ENCODE results near the gene L3MBTL4.
A peak's percentile ranks its signal among the peaks of the same experiment; 100 is the strongest.

L3MBTL4 gene

GRCh38 chr18:5979971-5980457 is 434.7 kb downstream of the L3MBTL4 start:
- no peak for DNase-seq

- no peak for DNase-seq
Measured at GRCh38 chr18:5979176-5979888, 435.4 kb downstream of the L3MBTL4 start.

GRCh38 chr18:5977022-5977421 is 437.7 kb downstream of the L3MBTL4 start:
- DNase-seq: no peak

- peak in 1 of 2 experiments; percentile 1 for DNase-seq
Measured at GRCh38 chr18:5975111-5976002, 439.4 kb downstream of the L3MBTL4 start.

GRCh38 chr18:5974696-5975095 is 440.0 kb downstream of the L3MBTL4 start:
- no peak for DNase-seq

- no peak for DNase-seq
Measured at GRCh38 chr18:5973099-5973498, 441.6 kb downstream of the L3MBTL4 start.

GRCh38 chr18:5972298-5972697 is 442.4 kb downstream of the L3MBTL4 start:
- no peak for DNase-seq

GRCh38 chr18:5969989-5970403 is 444.7 kb downstream of the L3MBTL4 start:
- no peak for DNase-seq

- no peak for DNase-seq
Measured at GRCh38 chr18:5969355-5969988, 445.2 kb downstream of the L3MBTL4 start.

- no peak for DNase-seq
Measured at GRCh38 chr18:5967666-5968065, 447.0 kb downstream of the L3MBTL4 start.

- DNase-seq: no peak
Measured at GRCh38 chr18:5967007-5967406, 447.7 kb downstream of the L3MBTL4 start.

- no peak for DNase-seq
Measured at GRCh38 chr18:5966514-5966913, 448.2 kb downstream of the L3MBTL4 start.

GRCh38 chr18:5964996-5965395 is 449.7 kb downstream of the L3MBTL4 start:
- no peak for DNase-seq

- no peak for DNase-seq
Measured at GRCh38 chr18:5964596-5964995, 450.1 kb downstream of the L3MBTL4 start.

GRCh38 chr18:5964108-5964507 is 450.6 kb downstream of the L3MBTL4 start:
- no peak for DNase-seq

GRCh38 chr18:5963267-5963666 is 451.4 kb downstream of the L3MBTL4 start:
- no peak for DNase-seq

- no peak for DNase-seq
Measured at GRCh38 chr18:5962362-5962761, 452.3 kb downstream of the L3MBTL4 start.

GRCh38 chr18:5961828-5962150 is 452.9 kb downstream of the L3MBTL4 start:
- DNase-seq: no peak

GRCh38 chr18:5961097-5961827 is 453.4 kb downstream of the L3MBTL4 start:
- no peak for DNase-seq

GRCh38 chr18:5958822-5959221 is 455.9 kb downstream of the L3MBTL4 start:
- DNase-seq: no peak

- no peak for DNase-seq
Measured at GRCh38 chr18:5955861-5956260, 458.9 kb downstream of the L3MBTL4 start.

- no peak for DNase-seq
Measured at GRCh38 chr18:5951515-5952091, 463.1 kb downstream of the L3MBTL4 start.

- no peak for DNase-seq
Measured at GRCh38 chr18:5948781-5949180, 465.9 kb downstream of the L3MBTL4 start.
